Gastrocnemius medialis (tissue), 4 donors: ENCODE measurements around the gene KRTAP10-2.

ENCODE experiments used
- POLR2A ChIP-seq, 2 donors: fragments of 450-650 bp; IDR thresholded peaks; one replicate each; pipeline ENCODE4 v1.6.1; 2017; ENCODE audit warnings: antibody characterized with exemption in 2 of 2, mild to moderate bottlenecking in 2 of 2, moderate library complexity in 2 of 2
- TF ChIP-seq, protein P1 (sequence below), 5 experiments: fragments of 450-650 bp in 3 of 5; fragments of 200-600 bp in 2 of 5; sonication (generic) in 2 of 5; IDR thresholded peaks in 4 of 5; conservative IDR thresholded peaks in 1 of 5; 1 replicate in 4 of 5; 2 replicates in 1 of 5; pipeline ENCODE4 v1.5.1; 2016 to 2019; ENCODE audit warnings: antibody characterized with exemption in 5 of 5, mild to moderate bottlenecking in 3 of 5, moderate library complexity in 3 of 5

DNA sequence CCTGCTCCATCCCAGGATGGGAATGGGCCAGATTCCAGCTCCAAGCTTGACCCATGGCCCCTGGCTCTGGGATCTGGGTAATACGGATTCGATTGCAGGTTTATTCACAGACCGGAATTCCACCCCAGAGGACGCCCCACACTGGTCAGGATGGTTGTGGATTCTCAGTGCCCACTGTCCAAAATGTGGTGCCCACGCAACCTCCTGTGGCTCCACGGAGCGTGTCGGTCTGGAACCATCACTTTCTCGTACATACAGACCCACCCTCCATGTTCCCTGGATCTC is 42.9 kb downstream of the KRTAP10-2 start:
- TF ChIP-seq, protein P1, sequence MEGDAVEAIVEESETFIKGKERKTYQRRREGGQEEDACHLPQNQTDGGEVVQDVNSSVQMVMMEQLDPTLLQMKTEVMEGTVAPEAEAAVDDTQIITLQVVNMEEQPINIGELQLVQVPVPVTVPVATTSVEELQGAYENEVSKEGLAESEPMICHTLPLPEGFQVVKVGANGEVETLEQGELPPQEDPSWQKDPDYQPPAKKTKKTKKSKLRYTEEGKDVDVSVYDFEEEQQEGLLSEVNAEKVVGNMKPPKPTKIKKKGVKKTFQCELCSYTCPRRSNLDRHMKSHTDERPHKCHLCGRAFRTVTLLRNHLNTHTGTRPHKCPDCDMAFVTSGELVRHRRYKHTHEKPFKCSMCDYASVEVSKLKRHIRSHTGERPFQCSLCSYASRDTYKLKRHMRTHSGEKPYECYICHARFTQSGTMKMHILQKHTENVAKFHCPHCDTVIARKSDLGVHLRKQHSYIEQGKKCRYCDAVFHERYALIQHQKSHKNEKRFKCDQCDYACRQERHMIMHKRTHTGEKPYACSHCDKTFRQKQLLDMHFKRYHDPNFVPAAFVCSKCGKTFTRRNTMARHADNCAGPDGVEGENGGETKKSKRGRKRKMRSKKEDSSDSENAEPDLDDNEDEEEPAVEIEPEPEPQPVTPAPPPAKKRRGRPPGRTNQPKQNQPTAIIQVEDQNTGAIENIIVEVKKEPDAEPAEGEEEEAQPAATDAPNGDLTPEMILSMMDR (IDR thresholded peaks at IDR 0.05 in 4 of 5, conservative IDR thresholded peaks at IDR 0.05 in 1 of 5), result no peak
- TF ChIP-seq POLR2A (IDR thresholded peaks at IDR 0.05), result no peak
